Islet precursor cell (in vitro differentiated cells): ENCODE measurements around the gene YIPF5.

Experiments
- DNase-seq: peaks from one replicate; pipeline ENCODE4 v3.0.0-alpha.2; 2018

YIPF5 gene

GRCh38 chr5:144177548-144177947, 7.1 kb upstream of the YIPF5 start:
- no peak for DNase-seq

- no peak for DNase-seq
These were observed 3.3 kb upstream of the YIPF5 start for GRCh38 chr5:144173766-144174165.

- no peak for DNase-seq
These were observed 569 bp downstream of the YIPF5 start for GRCh38 chr5:144169904-144170275.

- DNase-seq: no peak
These were observed 2.5 kb downstream of the YIPF5 start for GRCh38 chr5:144167998-144168397.

- no peak for DNase-seq
These were observed 3.8 kb downstream of the YIPF5 start for GRCh38 chr5:144166696-144167095.

GRCh38 chr5:144162686-144163085, 7.8 kb downstream of the YIPF5 start:
- no peak for DNase-seq

GRCh38 chr5:144156767-144157171, 13.7 kb downstream of the YIPF5 start:
- no peak for DNase-seq

- no peak for DNase-seq
These were observed 19.4 kb downstream of the YIPF5 start for GRCh38 chr5:144151026-144151425.

GRCh38 chr5:144144956-144145751, 25.3 kb downstream of the YIPF5 start:
- no peak for DNase-seq

GRCh38 chr5:144143625-144144024, 26.8 kb downstream of the YIPF5 start:
- DNase-seq: no peak

- no peak for DNase-seq
These were observed 27.7 kb downstream of the YIPF5 start for GRCh38 chr5:144142824-144143162.

GRCh38 chr5:144142139-144142823, 28.2 kb downstream of the YIPF5 start:
- no peak for DNase-seq

- DNase-seq: no peak
These were observed 28.9 kb downstream of the YIPF5 start for GRCh38 chr5:144141585-144141984.

GRCh38 chr5:144139586-144139985, 30.9 kb downstream of the YIPF5 start:
- no peak for DNase-seq

GRCh38 chr5:144135113-144135762, 35.2 kb downstream of the YIPF5 start:
- no peak for DNase-seq

GRCh38 chr5:144134194-144134826, 36.1 kb downstream of the YIPF5 start:
- no peak for DNase-seq

- no peak for DNase-seq
These were observed 37.3 kb downstream of the YIPF5 start for GRCh38 chr5:144133050-144133633.

- DNase-seq: no peak
These were observed 39.2 kb downstream of the YIPF5 start for GRCh38 chr5:144131261-144131660.

GRCh38 chr5:144130306-144130705, 40.2 kb downstream of the YIPF5 start:
- DNase-seq: no peak

- DNase-seq: no peak
These were observed 41.6 kb downstream of the YIPF5 start for GRCh38 chr5:144128844-144129243.

- no peak for DNase-seq
These were observed 43.8 kb downstream of the YIPF5 start for GRCh38 chr5:144126707-144127106.

- peak; percentile 61 for DNase-seq
These were observed 45.2 kb downstream of the YIPF5 start for GRCh38 chr5:144125163-144125726.

- no peak for DNase-seq
These were observed 47.8 kb downstream of the YIPF5 start for GRCh38 chr5:144122641-144123040.
